GM12878 (cell line): ENCODE measurements around the gene ASIC3. TPM values are rescaled to one million over a fixed set of nuclear protein-coding genes. Genes with fewer than 3 reads are reported as not detected.

ENCODE experiments used
- ATAC-seq: fragments of 200-7000 bp; cut with Tn5 transposase; 3 replicates; pipeline ENCODE4 v1.9.1; 2020; ENCODE audit warnings: mild to moderate bottlenecking, moderate library complexity
- BruUV-seq: library from RNA; stranded (reverse); fragments of 400-500 nt; replicated peaks from 2 replicates; lab custom pipeline; 2021; lab: Mats Ljungman, UMichigan
- CTCF ChIA-PET: fragments of 300-600 bp; sonication (Branson Sonifier 250); formaldehyde crosslinking; extraction: SDS; loops from one replicate; lab custom pipeline; 2021; ENCODE audit warnings: inconsistent platforms; lab: Yijun Ruan, JAX
- POLR2A ChIA-PET: fragments of 350-600 bp; formaldehyde crosslinking; extraction: SDS; loops from one replicate; lab custom pipeline; 2021; ENCODE audit warnings: inconsistent platforms; lab: Charles Lee
- RAD21 ChIA-PET: fragments of 300-600 bp; sonication (Branson Sonifier 250); formaldehyde crosslinking; loops from one replicate; lab custom pipeline; 2023; ENCODE audit warnings: antibody characterized with exemption; ENCODE audit not compliant: unreplicated experiment; lab: Charles Lee
- SMC1A ChIA-PET: fragments of 300-600 bp; sonication (Branson Sonifier 250); formaldehyde crosslinking; loops from one replicate; lab custom pipeline; 2023; ENCODE audit not compliant: unreplicated experiment, uncharacterized antibody; lab: Charles Lee
- DNase-seq: peaks from one replicate; pipeline ENCODE4 v3.0.0-alpha.2; 2011; ENCODE audit warnings: low read depth, low spot score
- FAIRE-seq: peaks from 3 replicates; lab custom pipeline; 2011; peaks lifted over from hg19 to GRCh38; lab: Jason Lieb, UNC
- H2AFZ ChIP-seq: 2 replicates; pipeline ENCODE4 v1.6.0; 2011; ENCODE audit warnings: low read depth, low read length, control low read depth; ENCODE audit not compliant: control insufficient read depth
- H3K27ac ChIP-seq: 2 replicates; pipeline ENCODE4 v1.5.1; 2011; ENCODE audit warnings: control low read depth; ENCODE audit not compliant: control insufficient read depth, insufficient read depth
- H3K27me3 ChIP-seq, 2 experiments: replicated peaks in 1 of 2; 2 replicates each; pipeline versions ENCODE4 v1.6.0 to v1.6.1; 2011; ENCODE audit warnings: low read length in 1 of 2; ENCODE audit not compliant: control insufficient read depth in 2 of 2, insufficient read depth in 2 of 2
- H3K36me3 ChIP-seq, 2 experiments: 2 replicates each; pipeline ENCODE4 v1.5.1; 2011; ENCODE audit warnings: low read length in 1 of 2; ENCODE audit not compliant: control insufficient read depth in 2 of 2, insufficient read depth in 2 of 2
- H3K4me1 ChIP-seq: 2 replicates; pipeline ENCODE4 v1.6.1; 2011; ENCODE audit warnings: mild to moderate bottlenecking, low read length, moderate library complexity, mixed read lengths; ENCODE audit not compliant: control insufficient read depth, insufficient read depth
- H3K4me2 ChIP-seq: 2 replicates; pipeline ENCODE4 v1.6.0; 2011; ENCODE audit warnings: control low read depth; ENCODE audit not compliant: control insufficient read depth, insufficient read depth
- H3K4me3 ChIP-seq: fragments of 200-600 bp; sonication (generic); 2 replicates; pipeline ENCODE4 v1.5.1; 2016
- H3K79me2 ChIP-seq: 2 replicates; pipeline ENCODE4 v1.6.0; 2011; ENCODE audit warnings: low read length; ENCODE audit not compliant: control insufficient read depth, insufficient read depth
- H3K9ac ChIP-seq: 2 replicates; pipeline ENCODE4 v1.8.0; 2011; ENCODE audit warnings: low read length, control low read depth, mixed read lengths; ENCODE audit not compliant: control insufficient read depth, insufficient read depth
- H3K9me3 ChIP-seq: replicated peaks from 3 replicates; pipeline ENCODE4 v1.5.1; 2011; ENCODE audit warnings: mild to moderate bottlenecking, low read length; ENCODE audit not compliant: control insufficient read depth, insufficient read depth
- H4K20me1 ChIP-seq: 2 replicates; pipeline ENCODE4 v1.6.0; 2011; ENCODE audit not compliant: control insufficient read depth, insufficient read depth
- BACH1 ChIP-seq: fragments of 450-650 bp; IDR thresholded peaks from 2 replicates; pipeline ENCODE4 v1.6.1; 2017; ENCODE audit warnings: mild to moderate bottlenecking, borderline replicate concordance
- WGBS: methylation state at CpG from one replicate; pipeline ENCODE4 v1.1.6; 2016; ENCODE audit warnings: low lambda C conversion rate; ENCODE audit not compliant: insufficient replicate concordance, insufficient coverage; ENCODE audit errors: missing lambda C conversion rate; 5-methylcytosine and 5-hydroxymethylcytosine counted together
- in situ Hi-C: fragments of 300-500 bp; cut with MboI; formaldehyde crosslinking; loops from 9 replicates; pipeline ENCODE4 v1.14.3; 2018; ENCODE audit warnings: mixed read lengths
- intact Hi-C: fragments of 100-400 bp; cut with micrococcal nuclease; formaldehyde crosslinking; loops from one replicate; pipeline ENCODE4 v1.14.2; 2022; ENCODE audit not compliant: unreplicated experiment
- polyA plus RNA-seq, 11 experiments: library from polyadenylated mRNA; depleted of rRNA in 4 of 11; unstranded in 6 of 11; stranded (reverse) in 5 of 11; fragments of >200 nt; fragmentation: Nextera tagmentation in 4 of 11; fragmentation: Illumina TruSeq in 1 of 11; extraction: Ambion mirVana in 4 of 11; extraction: Trizol in 1 of 11; gene quantifications; 1 replicate in 1 of 11; 2 replicates in 10 of 11; pipeline versions ENCODE4 v1.2.1 to v1.2.3, GENCODE V29; 2011 to 2016; ENCODE audit warnings: inconsistent platforms in 2 of 11, missing spikeins in 2 of 11, low read depth in 1 of 11
- total RNA-seq, 4 experiments: library from RNA; depleted of rRNA in 3 of 4; stranded (reverse); fragments of >200 nt in 3 of 4; fragmentation: Illumina TruSeq in 1 of 4; extraction: Trizol in 1 of 4; gene quantifications; 2 replicates each; pipeline versions ENCODE4 v1.2.1 to v1.2.3, GENCODE V29; 2013 to 2021
- TF ChIP-seq, protein P1 (sequence below): fragments of 450-650 bp; IDR thresholded peaks from 2 replicates; pipeline ENCODE4 v1.6.1; 2017; ENCODE audit warnings: mild to moderate bottlenecking
- TF ChIP-seq, protein P2 (sequence below), 3 experiments: IDR thresholded peaks in 2 of 3; conservative IDR thresholded peaks in 1 of 3; 2 replicates each; pipeline ENCODE4 v1.5.1; 2011; ENCODE audit warnings: low read depth in 3 of 3, low read length in 3 of 3, mild to moderate bottlenecking in 3 of 3, control low read depth in 2 of 3, moderate library complexity in 2 of 3, inconsistent platforms in 1 of 3, mixed read lengths in 1 of 3; ENCODE audit not compliant: control insufficient read depth in 2 of 3, insufficient read depth in 1 of 3; ENCODE audit errors: extremely low read depth in 1 of 3

Gene ASIC3
- total and polyA plus RNA-seq, 10 of the 15 experiments (the other 5 are each of a cell fraction or from before 2014, with no cell fraction given), result 0.07 to 1.0 (median 0.44) TPM; not detected in 4

DNA sequence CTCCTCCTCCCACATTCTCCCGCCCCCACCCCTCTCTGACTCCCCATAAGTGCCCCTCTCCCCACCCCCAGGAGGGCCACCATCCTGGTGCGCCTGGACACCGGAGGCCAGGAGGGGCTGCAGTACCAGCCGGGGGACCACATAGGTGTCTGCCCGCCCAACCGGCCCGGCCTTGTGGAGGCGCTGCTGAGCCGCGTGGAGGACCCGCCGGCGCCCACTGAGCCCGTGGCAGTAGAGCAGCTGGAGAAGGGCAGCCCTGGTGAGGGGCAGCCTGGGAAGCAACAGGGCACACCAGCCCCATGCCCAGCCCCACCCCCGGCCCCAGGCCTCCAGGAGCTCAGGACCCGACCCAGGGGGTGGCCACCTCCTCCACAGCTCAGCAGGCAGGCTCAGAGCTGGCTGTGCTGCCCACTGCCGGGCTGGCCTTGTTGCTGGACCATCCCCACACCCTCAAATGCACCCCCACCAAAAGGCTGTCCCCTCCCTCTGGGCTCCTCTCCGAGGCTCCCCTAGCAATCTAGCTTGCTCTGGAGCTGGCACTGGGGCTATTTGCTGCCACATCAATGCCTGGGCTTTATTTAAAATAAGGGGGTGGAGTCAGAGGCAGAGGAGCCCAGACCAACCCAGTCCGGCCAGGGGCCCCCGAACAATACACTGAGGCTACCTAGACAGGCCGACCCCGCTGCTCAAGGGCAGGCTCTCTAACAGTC lies 38.8 kb upstream of the ASIC3 start:
- RAD21 ChIA-PET, result interaction anchor here (0.6 kb wide), 1 partner anchor 46 kb away, joined by 3 read pairs; no protein-coding TSS in a partner anchor
- no peak overlapping the region for H2AFZ ChIP-seq
- no peaks in the 10 kb centered on the region for H3K79me2 ChIP-seq
- SMC1A ChIA-PET, result interaction anchor here (0.9 to 2.2 kb wide), 2 partner anchors 19 to 100 kb away, joined by 3 to 5 read pairs; partner anchors contain the start of gene ABCB8
- no TSS peak for BruUV-seq
- ATAC-seq, result peak; percentile 4; the same call in 2 of the 3 replicates
- no peak overlapping the region for H3K9ac ChIP-seq
- no peaks in the 10 kb centered on the region for H3K9me3 ChIP-seq
- POLR2A ChIA-PET, result interaction anchor here (0.6 kb wide), 2 partner anchors 14 to 244 kb away, joined by 3 read pairs; no protein-coding TSS in a partner anchor
- no peaks in the 10 kb centered on the region; a peak in 1 of 4 replicates for H3K27me3 ChIP-seq
- CTCF ChIA-PET, result interaction anchor here (0.6 to 4.3 kb wide), 21 partner anchors 9 to 1139 kb away, joined by 3 to 35 read pairs (median 4); partner anchors contain the start of genes ABCB8 and ATG9B
- intact Hi-C loops, result loop anchor here (5.0 kb wide), 1 partner anchor 103 kb away; no protein-coding TSS in a partner anchor
- in situ Hi-C loops, result no loop called here
- 48% methylated on average over 19 of the region's 22 CpGs for WGBS
- TF ChIP-seq, protein P1, sequence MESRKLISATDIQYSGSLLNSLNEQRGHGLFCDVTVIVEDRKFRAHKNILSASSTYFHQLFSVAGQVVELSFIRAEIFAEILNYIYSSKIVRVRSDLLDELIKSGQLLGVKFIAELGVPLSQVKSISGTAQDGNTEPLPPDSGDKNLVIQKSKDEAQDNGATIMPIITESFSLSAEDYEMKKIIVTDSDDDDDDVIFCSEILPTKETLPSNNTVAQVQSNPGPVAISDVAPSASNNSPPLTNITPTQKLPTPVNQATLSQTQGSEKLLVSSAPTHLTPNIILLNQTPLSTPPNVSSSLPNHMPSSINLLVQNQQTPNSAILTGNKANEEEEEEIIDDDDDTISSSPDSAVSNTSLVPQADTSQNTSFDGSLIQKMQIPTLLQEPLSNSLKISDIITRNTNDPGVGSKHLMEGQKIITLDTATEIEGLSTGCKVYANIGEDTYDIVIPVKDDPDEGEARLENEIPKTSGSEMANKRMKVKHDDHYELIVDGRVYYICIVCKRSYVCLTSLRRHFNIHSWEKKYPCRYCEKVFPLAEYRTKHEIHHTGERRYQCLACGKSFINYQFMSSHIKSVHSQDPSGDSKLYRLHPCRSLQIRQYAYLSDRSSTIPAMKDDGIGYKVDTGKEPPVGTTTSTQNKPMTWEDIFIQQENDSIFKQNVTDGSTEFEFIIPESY, result peak; percentile 49; the same call in 1 of the 2 replicates
- no peak for TF ChIP-seq BACH1
- TF ChIP-seq, protein P2, sequence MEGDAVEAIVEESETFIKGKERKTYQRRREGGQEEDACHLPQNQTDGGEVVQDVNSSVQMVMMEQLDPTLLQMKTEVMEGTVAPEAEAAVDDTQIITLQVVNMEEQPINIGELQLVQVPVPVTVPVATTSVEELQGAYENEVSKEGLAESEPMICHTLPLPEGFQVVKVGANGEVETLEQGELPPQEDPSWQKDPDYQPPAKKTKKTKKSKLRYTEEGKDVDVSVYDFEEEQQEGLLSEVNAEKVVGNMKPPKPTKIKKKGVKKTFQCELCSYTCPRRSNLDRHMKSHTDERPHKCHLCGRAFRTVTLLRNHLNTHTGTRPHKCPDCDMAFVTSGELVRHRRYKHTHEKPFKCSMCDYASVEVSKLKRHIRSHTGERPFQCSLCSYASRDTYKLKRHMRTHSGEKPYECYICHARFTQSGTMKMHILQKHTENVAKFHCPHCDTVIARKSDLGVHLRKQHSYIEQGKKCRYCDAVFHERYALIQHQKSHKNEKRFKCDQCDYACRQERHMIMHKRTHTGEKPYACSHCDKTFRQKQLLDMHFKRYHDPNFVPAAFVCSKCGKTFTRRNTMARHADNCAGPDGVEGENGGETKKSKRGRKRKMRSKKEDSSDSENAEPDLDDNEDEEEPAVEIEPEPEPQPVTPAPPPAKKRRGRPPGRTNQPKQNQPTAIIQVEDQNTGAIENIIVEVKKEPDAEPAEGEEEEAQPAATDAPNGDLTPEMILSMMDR (IDR thresholded peaks at IDR 0.05 in 2 of 3, conservative IDR thresholded peaks at IDR 0.05 in 1 of 3; ENCODE audit: control insufficient read depth in 2 of 3, extremely low read depth in 1 of 3, insufficient read depth in 1 of 3, low read depth in 3 of 3, low read length in 3 of 3), result 0 out of 6 replicates have a peak, but pooled peaks of 1 of the 3 experiments have one; percentile 17
- H3K4me2 ChIP-seq, result no peak overlapping the region
- H3K36me3 ChIP-seq, result no peaks in the 10 kb centered on the region
- FAIRE-seq, result no peak
- no peak overlapping the region for H3K4me3 ChIP-seq
- no peak overlapping the region for H3K27ac ChIP-seq
- no peak for DNase-seq
- H4K20me1 ChIP-seq, result no peaks in the 10 kb centered on the region
- peaks cover 6% of the 10 kb centered on the region for H3K4me1 ChIP-seq
